ENCODE data around the gene SLC35E1. TPM values are rescaled to one million over a fixed set of nuclear protein-coding genes. Genes with fewer than 3 reads are reported as not detected.

SLC35E1 gene
- total RNA-seq, 1 donor from 2014 or later, result 63.1 TPM

DNA sequence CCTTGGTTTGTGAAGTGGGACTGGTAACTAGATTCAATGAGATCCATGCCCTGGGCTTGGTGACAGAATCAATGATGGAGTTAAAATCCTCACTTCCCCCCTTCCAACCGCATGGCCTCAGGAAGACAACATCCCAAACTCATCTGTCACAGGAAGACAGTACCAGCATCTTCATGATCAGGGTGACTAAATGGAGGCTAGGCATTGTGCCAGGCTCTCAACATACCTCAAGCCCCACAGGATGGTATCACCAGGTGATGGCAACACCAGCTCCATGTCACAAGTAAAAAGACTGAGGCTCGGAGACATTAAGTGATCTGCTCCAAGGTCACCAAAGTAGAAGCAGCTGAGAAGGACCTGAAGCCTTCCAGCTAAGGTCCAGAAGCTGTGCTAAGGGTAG is 41.6 kb upstream of the SLC35E1 start:
- no peaks in the 10 kb centered on the region for H3K9me3 Mint-ChIP-seq (ENCODE audit: unreplicated experiment)
- Histone ChIP-seq H3K4me3 (ENCODE audit: insufficient read depth, low read depth, low read length) (no peak overlapping the region), H3K9me3 (ENCODE audit: insufficient read depth, low read depth, low read length) (no peaks in the 10 kb centered on the region), H3K36me3 (ENCODE audit: insufficient read depth, low read length) (no peaks in the 10 kb centered on the region), H3K79me2 (ENCODE audit: insufficient read depth, low read length) (peaks cover 100% of the 10 kb centered on the region), H3K4me1 (ENCODE audit: insufficient read depth, low read length) (no peaks in the 10 kb centered on the region), H3K27me3 (ENCODE audit: insufficient read depth, low read length) (no peaks in the 10 kb centered on the region), H3K9ac (ENCODE audit: low read length) (no peak overlapping the region), H3K27ac (ENCODE audit: low read depth, low read length) (no peak overlapping the region), H4K20me1 (ENCODE audit: insufficient read depth, low read length) (peaks cover 100% of the 10 kb centered on the region), H3K4me2 (ENCODE audit: low read length) (no peak overlapping the region), H2AFZ (ENCODE audit: low read depth, low read length) (no peak overlapping the region)
- H3K27ac Mint-ChIP-seq (ENCODE audit: unreplicated experiment), result no peak overlapping the region
- DNase-seq (ENCODE audit: low read depth) (no peak), FAIRE-seq (no peak)
- TF ChIP-seq EZH2 (IDR thresholded peaks at IDR 0.05; ENCODE audit: insufficient read depth, low read length), result no peak
- TF ChIP-seq, protein P1, sequence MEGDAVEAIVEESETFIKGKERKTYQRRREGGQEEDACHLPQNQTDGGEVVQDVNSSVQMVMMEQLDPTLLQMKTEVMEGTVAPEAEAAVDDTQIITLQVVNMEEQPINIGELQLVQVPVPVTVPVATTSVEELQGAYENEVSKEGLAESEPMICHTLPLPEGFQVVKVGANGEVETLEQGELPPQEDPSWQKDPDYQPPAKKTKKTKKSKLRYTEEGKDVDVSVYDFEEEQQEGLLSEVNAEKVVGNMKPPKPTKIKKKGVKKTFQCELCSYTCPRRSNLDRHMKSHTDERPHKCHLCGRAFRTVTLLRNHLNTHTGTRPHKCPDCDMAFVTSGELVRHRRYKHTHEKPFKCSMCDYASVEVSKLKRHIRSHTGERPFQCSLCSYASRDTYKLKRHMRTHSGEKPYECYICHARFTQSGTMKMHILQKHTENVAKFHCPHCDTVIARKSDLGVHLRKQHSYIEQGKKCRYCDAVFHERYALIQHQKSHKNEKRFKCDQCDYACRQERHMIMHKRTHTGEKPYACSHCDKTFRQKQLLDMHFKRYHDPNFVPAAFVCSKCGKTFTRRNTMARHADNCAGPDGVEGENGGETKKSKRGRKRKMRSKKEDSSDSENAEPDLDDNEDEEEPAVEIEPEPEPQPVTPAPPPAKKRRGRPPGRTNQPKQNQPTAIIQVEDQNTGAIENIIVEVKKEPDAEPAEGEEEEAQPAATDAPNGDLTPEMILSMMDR (IDR thresholded peaks at IDR 0.05; ENCODE audit: insufficient read depth, low read depth, low read length), result no peak
- H3K36me3 Mint-ChIP-seq (ENCODE audit: low read depth, unreplicated experiment), result no peaks in the 10 kb centered on the region
- peaks cover 16% of the 10 kb centered on the region for H3K4me1 Mint-ChIP-seq (ENCODE audit: low read depth, unreplicated experiment)
- no peaks in the 10 kb centered on the region for H3K27me3 Mint-ChIP-seq (ENCODE audit: low read depth, unreplicated experiment)
- H3K4me3 Mint-ChIP-seq (ENCODE audit: unreplicated experiment), result no peak overlapping the region

DNA sequence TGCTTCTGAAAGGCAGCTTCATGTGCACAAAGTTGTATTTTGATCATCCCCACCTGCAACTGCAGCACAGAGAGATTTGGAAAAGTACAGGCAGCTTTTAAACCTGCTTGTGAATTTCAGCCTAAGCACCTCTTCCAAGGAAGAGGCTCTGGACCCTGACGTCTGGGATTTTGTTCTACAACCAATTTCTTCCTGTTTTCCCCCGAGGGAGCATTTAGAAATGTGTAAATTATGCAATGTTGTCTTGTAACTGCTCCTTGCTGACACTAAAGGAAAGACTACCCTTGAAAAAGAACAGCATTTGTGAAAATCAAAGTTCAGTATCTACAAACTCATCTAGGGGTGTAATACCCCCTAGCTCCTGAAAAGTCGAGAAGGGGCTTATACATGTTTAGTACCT is 40.4 kb upstream of the SLC35E1 start:
- Mint-ChIP-seq H3K4me3 (ENCODE audit: unreplicated experiment) (no peak overlapping the region), H3K27me3 (ENCODE audit: low read depth, unreplicated experiment) (no peaks in the 10 kb centered on the region), H3K9me3 (ENCODE audit: unreplicated experiment) (no peaks in the 10 kb centered on the region), H3K36me3 (ENCODE audit: low read depth, unreplicated experiment) (no peaks in the 10 kb centered on the region), H3K27ac (ENCODE audit: unreplicated experiment) (no peak overlapping the region), H3K4me1 (ENCODE audit: low read depth, unreplicated experiment) (peaks cover 20% of the 10 kb centered on the region)
- Histone ChIP-seq H3K36me3 (ENCODE audit: insufficient read depth, low read length) (no peaks in the 10 kb centered on the region), H3K9ac (ENCODE audit: low read length) (no peak overlapping the region), H3K4me2 (ENCODE audit: low read length) (no peak overlapping the region), H4K20me1 (ENCODE audit: insufficient read depth, low read length) (peaks cover 100% of the 10 kb centered on the region), H3K9me3 (ENCODE audit: insufficient read depth, low read depth, low read length) (no peaks in the 10 kb centered on the region), H3K79me2 (ENCODE audit: insufficient read depth, low read length) (peaks cover 100% of the 10 kb centered on the region), H3K4me3 (ENCODE audit: insufficient read depth, low read depth, low read length) (no peak overlapping the region), H3K27me3 (ENCODE audit: insufficient read depth, low read length) (no peaks in the 10 kb centered on the region), H3K27ac (ENCODE audit: low read depth, low read length) (no peak overlapping the region), H3K4me1 (ENCODE audit: insufficient read depth, low read length) (no peaks in the 10 kb centered on the region), H2AFZ (ENCODE audit: low read depth, low read length) (no peak overlapping the region)
- FAIRE-seq (no peak), DNase-seq (ENCODE audit: low read depth) (no peak)
- TF ChIP-seq, protein P1 (IDR thresholded peaks at IDR 0.05; ENCODE audit: insufficient read depth, low read depth, low read length), result no peak
- TF ChIP-seq EZH2 (IDR thresholded peaks at IDR 0.05; ENCODE audit: insufficient read depth, low read length), result no peak

DNA sequence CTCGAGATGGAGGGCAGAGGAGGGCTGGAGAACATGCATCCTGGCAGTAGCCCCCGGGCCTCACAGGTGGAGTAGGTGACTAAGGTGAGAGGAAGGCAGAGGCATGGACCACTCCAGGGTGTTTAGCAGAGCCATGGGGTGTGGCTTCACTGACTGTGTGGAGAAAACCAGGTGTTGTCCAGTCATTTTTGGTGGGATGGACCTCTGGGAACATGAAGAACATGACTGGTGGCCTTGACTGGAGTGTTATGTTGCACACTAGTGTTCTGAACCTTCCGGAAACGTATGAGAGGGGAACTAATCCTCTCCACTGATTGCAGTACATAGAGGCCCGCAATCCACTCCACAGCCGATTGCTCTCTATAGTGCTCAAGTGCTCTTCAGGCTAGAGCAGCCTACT is 38.9 kb upstream of the SLC35E1 start:
- peaks cover 18% of the 10 kb centered on the region for H3K4me1 Mint-ChIP-seq (ENCODE audit: low read depth, unreplicated experiment)
- no peaks in the 10 kb centered on the region for H3K9me3 Mint-ChIP-seq (ENCODE audit: unreplicated experiment)
- no peak overlapping the region for H2AFZ ChIP-seq (ENCODE audit: low read depth, low read length)
- no peak overlapping the region for H3K4me2 ChIP-seq (ENCODE audit: low read length)
- H3K36me3 ChIP-seq (ENCODE audit: insufficient read depth, low read length), result no peaks in the 10 kb centered on the region
- H3K9ac ChIP-seq (ENCODE audit: low read length), result no peak overlapping the region
- H4K20me1 ChIP-seq (ENCODE audit: insufficient read depth, low read length), result peaks cover 97% of the 10 kb centered on the region
- no peak overlapping the region for H3K27ac Mint-ChIP-seq (ENCODE audit: unreplicated experiment)
- H3K79me2 ChIP-seq (ENCODE audit: insufficient read depth, low read length), result peaks cover 98% of the 10 kb centered on the region
- no peak for TF ChIP-seq EZH2 (IDR thresholded peaks at IDR 0.05; ENCODE audit: insufficient read depth, low read length)
- TF ChIP-seq, protein P1 (IDR thresholded peaks at IDR 0.05; ENCODE audit: insufficient read depth, low read depth, low read length), result no peak
- H3K27me3 ChIP-seq (ENCODE audit: insufficient read depth, low read length), result no peaks in the 10 kb centered on the region
- DNase-seq (ENCODE audit: low read depth) (no peak), FAIRE-seq (no peak)
- H3K4me3 ChIP-seq (ENCODE audit: insufficient read depth, low read depth, low read length), result no peak overlapping the region
- H3K27ac ChIP-seq (ENCODE audit: low read depth, low read length), result no peak overlapping the region
- H3K4me1 ChIP-seq (ENCODE audit: insufficient read depth, low read length), result no peaks in the 10 kb centered on the region
- H3K36me3 Mint-ChIP-seq (ENCODE audit: low read depth, unreplicated experiment), result peaks cover 2% of the 10 kb centered on the region
- H3K4me3 Mint-ChIP-seq (ENCODE audit: unreplicated experiment), result no peak overlapping the region
- H3K9me3 ChIP-seq (ENCODE audit: insufficient read depth, low read depth, low read length), result no peaks in the 10 kb centered on the region
- H3K27me3 Mint-ChIP-seq (ENCODE audit: low read depth, unreplicated experiment), result no peaks in the 10 kb centered on the region

Measured in astrocyte (in vitro differentiated cells and primary cell).